ENCODE data around the gene PLD4.

GRCh38 chr14:104971447-104972240 lies 47.0 kb downstream of the PLD4 start:
- no peak for TF ChIP-seq POLR2A (IDR thresholded peaks at IDR 0.05; ENCODE audit: low read depth, low read length)
- TF ChIP-seq POLR2AphosphoS5 (IDR thresholded peaks at IDR 0.05; ENCODE audit: low read depth, low read length): no peak
- TF ChIP-seq TAF1 (IDR thresholded peaks at IDR 0.05; ENCODE audit: borderline replicate concordance, low read depth, low read length): no peak

All from GM12892 (cell line).